Endometrial microvascular endothelial cells (primary cell): ENCODE results near the gene ARVCF. TPM values are rescaled to one million over a fixed set of nuclear protein-coding genes. Genes with fewer than 3 reads are reported as not detected.

ENCODE experiments used
- in situ Hi-C: cut with HindIII; loops from 2 replicates; pipeline ENCODE4 v1.10.0; 2017; ENCODE audit warnings: low sequenced_read_pairs, low pct_unique_long_range_greater_than_20kb; ENCODE audit errors: inconsistent ontology term
- total RNA-seq: library from RNA; depleted of rRNA; stranded (reverse); fragments of >200 nt; gene quantifications from one replicate; pipeline ENCODE4 v1.2.3, GENCODE V29; 2015; ENCODE audit errors: inconsistent ontology term

ARVCF gene
- total RNA-seq, 1 donor from 2014 or later: 60.4 TPM

DNA sequence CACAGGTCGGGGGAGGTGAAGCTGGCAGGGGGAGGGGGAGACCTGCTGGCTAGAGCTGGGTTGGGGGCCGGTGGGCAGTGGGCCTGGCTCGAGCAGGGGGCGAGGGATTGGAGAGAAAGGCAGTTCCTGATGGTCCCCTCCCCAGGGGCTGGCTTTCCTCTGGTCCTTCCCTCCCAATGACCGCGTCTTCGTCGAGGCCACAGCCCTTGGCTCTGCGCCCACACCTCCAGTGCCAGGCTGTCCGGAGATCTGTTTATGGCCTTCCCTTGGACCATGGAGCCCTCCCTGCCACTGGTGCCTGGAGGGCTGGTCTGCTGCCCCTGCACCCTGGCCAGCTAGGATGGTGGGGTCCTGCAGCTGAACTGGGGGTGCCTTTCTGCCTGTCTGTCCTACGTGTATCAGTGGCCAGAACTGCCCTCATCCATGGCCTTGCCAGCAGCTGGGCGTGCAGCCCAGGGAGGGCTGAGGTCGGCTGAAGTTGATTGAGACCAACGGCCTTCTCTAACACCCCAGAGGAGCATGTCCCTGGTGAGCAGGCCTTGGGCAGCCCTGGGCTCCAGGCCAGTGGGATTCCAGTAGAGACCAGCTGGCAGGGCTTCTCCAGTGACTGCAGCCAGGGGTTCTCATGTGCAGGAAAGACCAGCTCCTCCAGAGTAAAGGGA is 16.6 kb upstream of the ARVCF start:
- in situ Hi-C loops: no loop called here

DNA sequence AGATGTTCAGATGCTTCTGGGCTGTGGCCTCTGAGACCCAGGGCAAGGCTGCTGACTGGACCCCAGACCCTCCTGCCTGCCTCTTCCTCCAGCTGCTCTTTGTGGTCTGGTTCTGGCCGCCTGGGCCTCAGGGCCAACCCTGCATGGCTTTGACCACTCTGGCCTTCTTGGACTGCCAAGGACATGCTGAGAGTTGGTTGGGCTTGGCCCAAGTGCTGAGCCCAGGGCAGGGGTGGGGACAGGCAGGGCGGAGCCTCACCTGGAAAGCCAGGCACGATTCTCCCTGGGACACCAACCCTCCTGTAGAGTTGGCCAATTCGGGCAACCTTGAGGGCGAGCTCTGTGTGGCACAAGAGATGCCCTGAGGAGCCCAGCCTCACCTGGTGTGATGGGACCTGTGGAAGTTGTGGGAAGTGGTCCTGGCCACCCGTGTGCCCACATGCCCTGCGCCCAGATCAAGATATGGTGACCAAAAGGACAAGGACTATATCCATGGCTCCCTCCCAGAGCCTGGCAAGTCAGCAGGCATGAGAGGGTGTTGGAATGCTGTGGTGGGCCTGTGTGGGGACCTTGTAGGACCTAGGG is 15.9 kb upstream of the ARVCF start:
- in situ Hi-C loops: no loop called here

DNA sequence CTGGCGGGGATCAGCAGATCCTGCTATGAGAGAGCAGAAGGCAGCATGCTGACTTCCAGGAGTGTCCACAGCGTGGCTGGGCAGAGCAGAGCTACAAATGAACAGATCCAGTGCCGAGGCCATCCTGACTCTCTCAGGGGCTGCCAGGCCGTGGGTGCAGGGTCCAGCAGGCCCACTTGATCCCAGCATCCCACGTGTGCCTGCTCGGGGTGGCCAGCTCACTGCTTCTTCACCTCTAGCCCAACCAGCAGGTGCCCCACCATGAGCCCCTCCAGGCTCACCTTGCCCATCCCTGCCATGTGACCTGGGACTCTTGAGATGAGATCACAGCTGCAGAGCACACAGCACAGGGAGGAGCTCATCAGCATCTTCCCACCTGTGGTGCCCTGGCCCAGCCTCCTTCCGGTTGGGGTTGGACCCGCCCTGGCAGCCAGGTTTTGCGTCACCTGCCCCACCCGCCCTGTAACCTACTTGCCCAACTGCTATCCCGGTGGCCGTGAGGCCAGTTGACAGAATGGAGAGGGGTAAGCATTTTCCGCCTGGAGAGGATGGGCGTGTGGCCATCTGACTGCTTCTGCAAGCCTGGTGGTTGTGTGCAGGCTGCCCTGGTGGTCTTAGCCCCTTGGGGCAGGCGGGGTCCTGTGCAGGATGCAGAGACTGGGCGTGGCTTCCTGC is 15.2 kb upstream of the ARVCF start:
- in situ Hi-C loops: no loop called here

DNA sequence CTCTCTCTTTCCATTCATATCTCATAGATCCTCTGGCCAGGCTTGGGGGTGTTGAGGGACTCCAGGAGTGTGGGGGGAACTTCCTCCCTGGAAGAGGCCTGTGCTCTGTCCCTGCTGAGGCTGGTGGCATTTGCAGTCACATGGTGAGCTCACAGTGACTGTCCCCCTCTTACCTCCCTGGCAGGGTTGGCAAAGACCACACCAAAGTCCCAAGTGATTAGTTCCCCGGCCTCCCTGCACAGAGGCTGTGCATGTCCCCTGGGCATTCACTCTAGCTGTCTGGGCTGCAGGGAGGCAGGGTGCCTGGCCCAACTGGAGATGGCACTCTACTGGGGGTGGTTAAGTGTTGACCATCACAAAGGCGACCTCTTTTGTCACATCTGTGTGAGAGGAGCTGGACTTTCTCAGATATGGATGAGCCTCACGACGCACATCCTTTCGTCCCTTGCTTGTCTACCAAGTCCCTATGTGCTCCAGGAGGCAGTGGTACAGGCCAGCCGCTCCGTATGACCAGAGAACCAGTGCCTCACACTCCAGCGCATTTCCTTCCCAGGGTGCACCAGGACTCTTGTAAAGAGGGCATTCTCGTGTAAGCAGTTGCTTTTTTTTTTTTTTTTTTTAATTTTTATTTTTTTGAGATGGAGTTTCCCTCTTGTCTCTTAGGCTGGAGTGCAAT is 13.1 kb upstream of the ARVCF start:
- in situ Hi-C loops: loop anchor here (10.0 kb wide), 1 partner anchor 55 kb away; no protein-coding TSS in a partner anchor

DNA sequence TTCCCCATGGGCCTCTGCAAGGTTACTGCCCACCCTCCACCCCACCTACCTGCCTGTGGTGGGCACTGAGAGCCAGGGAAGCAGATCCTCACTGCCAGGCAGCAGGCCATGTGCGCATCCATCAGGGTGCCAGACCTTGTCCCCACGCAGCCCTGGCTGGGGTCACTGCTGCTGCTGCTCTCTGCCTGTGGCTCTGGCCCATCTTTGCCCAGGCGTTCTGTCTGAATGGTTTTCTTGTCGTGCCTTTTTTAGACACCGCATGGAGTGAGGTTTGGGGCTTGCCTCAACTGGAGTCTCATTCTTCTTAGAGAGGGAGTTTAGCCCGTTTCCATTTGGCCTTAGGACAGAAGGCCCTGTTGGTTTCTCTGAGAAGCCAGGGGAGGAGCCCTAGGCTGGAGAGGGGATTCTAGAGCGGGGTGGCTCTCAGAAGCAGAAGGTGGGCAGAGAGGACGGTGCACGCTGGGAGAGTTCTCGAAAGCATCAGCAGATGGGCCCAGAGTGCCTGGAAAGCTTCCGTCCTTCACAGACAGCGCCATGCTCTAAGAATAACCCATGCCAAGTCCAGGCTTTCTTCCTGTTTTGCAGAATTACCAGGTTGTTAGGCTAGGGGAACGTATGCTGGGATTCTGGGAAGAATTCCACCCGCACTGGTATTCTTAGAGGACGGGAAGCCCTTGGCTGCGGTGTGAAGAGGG is 12.4 kb upstream of the ARVCF start:
- in situ Hi-C loops: loop anchor here (10.0 kb wide), 1 partner anchor 54 kb away; no protein-coding TSS in a partner anchor

DNA sequence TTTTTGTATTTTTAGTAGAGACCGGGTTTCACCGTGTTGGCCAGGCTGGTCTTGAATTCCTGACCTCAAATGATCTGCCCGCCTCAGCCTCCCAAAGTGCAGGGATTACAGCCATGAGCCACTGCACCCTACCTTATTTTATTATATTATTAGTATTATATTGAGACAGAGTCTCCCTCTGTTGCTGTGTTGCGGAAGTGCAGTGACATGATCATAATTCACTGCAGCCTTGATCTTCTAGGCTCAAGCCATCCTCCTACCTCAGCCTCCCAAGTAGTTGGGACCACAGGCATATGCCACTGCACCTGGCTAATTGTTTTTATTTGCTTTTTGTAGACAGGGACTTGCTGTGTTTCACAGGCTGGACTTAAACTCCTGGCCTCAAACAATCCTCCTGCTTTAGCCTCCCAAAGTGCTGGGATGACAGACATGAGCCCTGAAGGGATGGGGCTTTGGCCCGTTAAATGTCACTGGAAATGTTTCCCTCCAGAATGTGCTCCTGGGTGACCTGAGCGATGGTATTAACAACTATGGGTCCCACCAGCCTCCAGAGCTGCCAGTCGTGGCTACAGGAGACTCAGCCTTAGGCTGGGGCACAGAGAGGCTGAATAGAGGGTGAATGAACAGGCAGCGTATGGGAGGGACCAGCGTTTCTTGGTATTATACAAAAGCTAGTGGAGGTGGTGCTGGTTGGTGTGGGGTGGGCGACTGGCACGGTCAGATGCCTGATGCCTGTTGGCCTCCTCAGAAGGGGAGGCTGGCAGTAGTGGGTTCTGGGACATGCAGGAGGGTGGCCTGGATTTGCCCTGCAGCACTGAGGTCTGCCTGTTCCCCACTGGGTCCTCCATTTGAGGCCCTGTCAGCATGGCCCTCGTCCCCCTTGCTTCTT is 11.6 kb upstream of the ARVCF start:
- in situ Hi-C loops: loop anchor here (10.0 kb wide), 1 partner anchor 53 kb away; no protein-coding TSS in a partner anchor

DNA sequence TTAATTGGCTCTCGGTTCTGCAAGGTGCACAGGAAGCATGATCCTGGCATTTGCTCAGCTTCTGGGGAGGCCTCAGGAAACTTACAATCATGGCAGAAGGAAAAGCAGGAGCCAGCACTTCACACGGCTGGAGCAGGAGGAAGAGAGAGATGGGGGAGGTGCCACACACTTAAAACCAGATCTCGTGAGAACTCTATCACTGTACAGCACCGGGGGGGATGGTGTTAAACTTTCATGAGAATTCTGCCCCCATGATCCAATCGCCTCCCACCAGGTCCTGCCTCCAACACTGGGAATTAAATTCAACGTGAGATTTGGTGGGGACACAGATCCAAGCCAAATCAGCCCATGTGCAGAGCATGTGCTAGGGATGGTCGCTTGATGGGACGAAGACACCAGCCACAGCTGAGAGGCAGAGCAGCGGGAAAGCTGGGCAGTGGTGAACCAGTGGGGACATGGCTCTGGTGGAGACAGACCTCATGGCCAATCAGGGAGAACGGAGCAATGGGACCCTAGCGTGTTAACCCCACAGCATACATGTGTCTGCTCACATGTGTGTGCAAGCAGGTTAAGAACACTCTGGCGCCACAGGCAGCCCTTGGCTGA is 10.5 kb upstream of the ARVCF start:
- in situ Hi-C loops: loop anchor here (10.0 kb wide), 1 partner anchor 52 kb away; no protein-coding TSS in a partner anchor

DNA sequence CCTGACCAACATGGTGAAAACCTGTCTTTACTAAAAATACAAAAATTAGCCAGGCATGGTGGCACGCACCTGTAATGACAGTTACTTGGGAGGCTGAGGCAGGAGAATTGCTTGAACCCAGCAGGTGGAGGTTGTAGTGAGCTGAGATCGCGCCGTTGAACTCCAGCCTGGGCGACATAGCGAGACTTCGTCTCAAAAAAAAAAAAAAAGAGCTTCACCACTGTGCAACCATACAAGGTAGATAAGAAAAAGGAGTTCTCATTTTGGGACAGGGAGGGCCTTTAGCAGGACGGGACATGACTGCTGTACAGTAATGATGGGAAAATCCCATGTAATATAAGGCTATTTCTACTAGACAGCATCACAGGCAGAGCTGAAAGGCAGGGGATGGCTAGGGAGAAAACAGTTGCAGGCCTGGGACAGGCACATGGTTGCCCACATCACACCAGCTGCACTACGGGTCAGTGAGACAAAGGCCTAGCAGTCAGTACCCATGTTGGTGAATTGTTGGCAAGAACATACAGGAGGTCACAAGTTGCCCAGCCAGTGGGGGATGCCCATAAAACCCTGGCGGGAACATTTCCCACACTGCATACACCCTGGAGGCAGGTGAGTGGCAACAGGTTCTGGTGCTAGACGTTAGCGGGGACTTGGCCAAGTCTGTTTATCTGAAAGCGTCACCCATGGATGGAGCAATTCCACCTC is 9.7 kb upstream of the ARVCF start:
- in situ Hi-C loops: loop anchor here (10.0 kb wide), 1 partner anchor 52 kb away; no protein-coding TSS in a partner anchor

DNA sequence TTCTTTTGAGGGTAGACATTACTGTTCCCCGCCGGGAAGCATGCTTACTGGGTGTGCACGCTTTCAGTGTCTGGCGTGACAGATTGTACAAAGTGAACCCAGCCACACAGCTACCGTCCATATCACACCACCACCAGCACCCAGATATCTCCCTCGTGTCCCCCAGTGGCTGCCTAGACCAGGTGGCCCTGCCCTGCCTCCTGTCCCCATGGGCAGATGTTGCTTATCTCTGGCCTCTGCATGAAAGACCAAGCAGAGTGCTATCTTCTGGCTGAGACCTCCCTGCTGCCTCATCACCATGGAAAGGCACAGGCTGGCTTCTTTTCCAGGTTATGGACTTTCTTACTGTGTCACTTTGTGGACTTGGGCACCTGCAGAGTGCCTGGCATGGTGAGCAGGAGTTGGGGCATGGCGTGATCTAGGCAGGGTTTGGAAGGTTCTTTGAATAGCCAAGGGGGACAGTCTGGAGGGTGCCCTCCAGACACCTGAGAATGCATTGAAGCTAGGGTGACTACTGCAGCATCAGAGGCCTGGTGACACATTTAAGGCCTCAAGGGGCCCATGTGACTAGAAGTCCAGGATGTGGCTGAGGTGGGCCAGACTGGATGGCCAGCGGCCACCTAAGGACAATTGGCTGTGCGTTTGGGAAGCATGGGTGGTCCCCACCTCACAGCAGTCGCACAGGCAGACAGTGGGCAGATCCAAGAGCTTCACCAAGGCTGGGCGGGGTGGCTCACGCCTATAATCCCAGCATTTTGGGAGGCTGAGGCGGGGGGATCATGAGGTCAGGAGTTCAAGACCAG is 9.0 kb upstream of the ARVCF start:
- in situ Hi-C loops: loop anchor here (10.0 kb wide), 1 partner anchor 51 kb away; no protein-coding TSS in a partner anchor

DNA sequence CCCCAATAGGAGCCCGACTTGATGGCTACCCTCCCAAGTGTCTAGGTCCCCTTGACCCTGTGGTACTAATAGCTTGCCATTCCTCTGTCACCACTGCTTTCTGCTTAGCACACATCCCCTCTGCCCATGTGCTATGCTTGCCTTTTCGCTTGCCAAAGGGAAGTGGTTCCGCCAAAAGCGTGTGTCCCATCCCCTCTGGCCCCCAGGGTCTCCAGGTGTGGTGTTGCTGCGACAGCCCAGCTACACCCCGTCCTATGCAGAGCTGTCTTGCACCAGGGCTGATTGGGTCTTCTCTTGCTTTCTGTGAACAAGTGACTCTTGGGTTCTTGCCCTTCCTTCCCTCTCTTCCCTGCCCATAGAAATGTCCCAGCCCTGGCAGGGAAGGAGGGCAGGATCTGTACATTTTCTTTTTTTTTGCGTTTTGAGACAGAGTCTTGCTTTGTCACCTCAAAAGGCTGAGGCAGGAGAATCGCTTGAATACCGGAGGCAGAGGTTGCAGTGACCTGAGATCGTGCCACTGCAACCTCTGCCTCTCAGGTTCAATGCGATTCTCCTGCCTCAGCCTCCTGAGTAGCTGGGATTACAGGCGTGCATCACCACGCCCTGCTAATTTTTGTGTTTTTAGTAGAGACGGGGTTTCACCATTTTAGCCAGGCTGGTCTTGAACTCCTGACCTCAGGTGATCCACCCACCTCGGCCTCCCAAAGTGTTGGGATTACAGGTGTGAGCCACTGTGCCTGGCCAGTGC is 8.2 kb upstream of the ARVCF start:
- in situ Hi-C loops: loop anchor here (10.0 kb wide), 1 partner anchor 50 kb away; no protein-coding TSS in a partner anchor

DNA sequence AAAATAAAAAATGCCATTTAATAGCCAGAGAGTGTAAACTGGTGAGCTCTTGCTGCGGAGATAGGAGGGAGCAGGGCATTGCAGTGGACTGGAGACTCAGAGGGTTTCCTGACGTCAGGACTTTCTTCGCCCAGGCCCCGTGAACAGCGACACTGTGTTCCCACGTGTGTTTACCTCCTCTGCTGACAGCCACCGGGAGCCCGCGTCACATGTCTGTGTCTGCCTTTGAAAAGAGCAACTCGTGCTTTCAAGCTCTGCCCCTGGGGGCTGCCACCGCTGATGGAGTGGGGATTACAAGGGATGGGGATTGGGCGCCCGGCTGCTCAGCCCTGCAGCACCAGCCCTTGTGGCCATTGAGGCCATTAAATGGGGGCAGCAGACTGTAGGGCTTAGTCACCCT is 7.6 kb upstream of the ARVCF start:
- in situ Hi-C loops: loop anchor here (10.0 kb wide), 1 partner anchor 49 kb away; no protein-coding TSS in a partner anchor

DNA sequence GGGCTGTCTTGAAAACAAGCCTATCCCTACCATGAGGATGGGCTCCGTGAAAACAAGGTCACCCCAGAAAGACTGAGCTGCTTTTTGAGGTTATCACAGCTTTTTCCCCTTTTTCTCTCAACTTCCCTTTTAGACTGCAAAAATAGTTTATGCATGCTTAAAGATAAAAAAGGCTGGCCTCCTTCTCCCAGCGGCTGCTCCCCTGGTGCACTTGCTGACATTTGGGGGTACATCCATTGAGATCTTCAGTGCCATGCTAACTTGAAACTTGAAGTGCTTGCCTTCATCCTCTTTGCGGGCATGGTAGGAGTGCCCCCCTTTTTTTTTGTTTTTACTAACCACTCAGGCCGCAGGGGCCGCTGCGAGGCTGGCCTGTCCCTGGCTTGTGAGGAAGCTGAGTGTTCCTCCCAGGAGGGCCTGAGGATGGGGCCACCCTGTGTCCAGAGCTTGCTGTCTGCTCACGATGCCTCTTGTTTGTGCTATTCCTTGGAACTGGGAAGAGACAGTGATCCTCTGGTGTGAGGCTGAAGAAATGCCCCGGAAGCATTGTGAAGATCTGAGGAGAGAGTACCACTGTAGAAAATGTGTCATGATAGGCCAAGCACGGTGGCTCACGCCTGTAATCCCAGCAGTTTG is 6.5 kb upstream of the ARVCF start:
- in situ Hi-C loops: loop anchor here (10.0 kb wide), 1 partner anchor 48 kb away; no protein-coding TSS in a partner anchor

DNA sequence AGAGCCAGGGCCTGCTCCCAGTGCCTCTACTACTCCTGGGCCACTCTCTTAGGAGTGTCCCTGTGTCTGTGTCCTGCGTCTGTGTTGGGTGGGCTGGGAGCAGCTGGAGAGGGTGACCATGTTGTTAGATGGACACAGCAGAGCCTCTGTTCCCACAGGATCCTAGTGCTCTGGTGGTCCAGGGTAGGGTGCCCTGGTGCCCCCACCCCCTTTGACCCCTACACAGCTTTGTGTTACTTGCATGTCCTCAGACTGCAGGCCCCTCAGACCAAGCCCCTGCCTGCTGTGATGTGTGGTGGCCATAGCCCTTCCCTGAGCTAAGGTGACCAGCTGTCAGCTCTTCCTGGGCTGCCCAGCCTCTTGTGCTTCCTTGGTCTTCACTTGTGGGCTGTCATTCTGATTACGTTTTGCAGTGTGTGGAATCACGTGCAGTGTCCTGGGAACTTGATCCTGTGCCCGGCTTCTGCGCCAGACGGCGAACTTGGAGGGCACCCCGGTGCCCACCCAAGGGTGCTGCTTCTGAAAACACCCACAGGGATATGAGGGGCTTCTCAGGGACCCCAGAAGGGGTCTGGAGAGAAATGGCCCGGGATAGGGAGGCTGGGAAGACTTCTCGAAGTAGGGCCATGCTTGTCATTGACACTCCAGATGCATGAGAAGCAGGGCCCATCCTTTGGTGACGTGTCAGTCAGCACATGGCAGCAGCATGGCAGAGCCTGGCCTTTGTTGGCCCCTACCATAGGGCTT is 5.8 kb upstream of the ARVCF start:
- in situ Hi-C loops: loop anchor here (10.0 kb wide), 1 partner anchor 48 kb away; no protein-coding TSS in a partner anchor
